BLaER1 (cell line): ENCODE data around the gene ZXDC.

Source experiments
- H3K27ac ChIP-seq: shearing (Covaris generic); formaldehyde crosslinking; 2 replicates; pipeline ENCODE4 v1.8.1; 2022
- H3K27me3 ChIP-seq: shearing (Covaris generic); formaldehyde crosslinking; 2 replicates; pipeline ENCODE4 v1.8.1; 2022
- H3K36me3 ChIP-seq: shearing (Covaris generic); formaldehyde crosslinking; 2 replicates; pipeline ENCODE4 v1.8.1; 2022
- H3K4me1 ChIP-seq: shearing (Covaris generic); formaldehyde crosslinking; 2 replicates; pipeline ENCODE4 v1.8.1; 2022
- H3K4me2 ChIP-seq: shearing (Covaris generic); formaldehyde crosslinking; 2 replicates; pipeline ENCODE4 v1.8.1; 2022
- H3K4me3 ChIP-seq: shearing (Covaris generic); formaldehyde crosslinking; 2 replicates; pipeline ENCODE4 v1.8.1; 2022
- H3K9ac ChIP-seq: shearing (Covaris generic); formaldehyde crosslinking; 2 replicates; pipeline ENCODE4 v1.8.1; 2022
- H3K9me3 ChIP-seq: shearing (Covaris generic); formaldehyde crosslinking; 2 replicates; pipeline ENCODE4 v1.8.1; 2022
- H4K20me1 ChIP-seq: shearing (Covaris generic); formaldehyde crosslinking; 2 replicates; pipeline ENCODE4 v1.8.1; 2022
- Cebpa-rat ChIP-seq: shearing (Covaris generic); IDR thresholded peaks from 2 replicates; pipeline ENCODE4 v1.8.1; 2022

ZXDC gene

DNA sequence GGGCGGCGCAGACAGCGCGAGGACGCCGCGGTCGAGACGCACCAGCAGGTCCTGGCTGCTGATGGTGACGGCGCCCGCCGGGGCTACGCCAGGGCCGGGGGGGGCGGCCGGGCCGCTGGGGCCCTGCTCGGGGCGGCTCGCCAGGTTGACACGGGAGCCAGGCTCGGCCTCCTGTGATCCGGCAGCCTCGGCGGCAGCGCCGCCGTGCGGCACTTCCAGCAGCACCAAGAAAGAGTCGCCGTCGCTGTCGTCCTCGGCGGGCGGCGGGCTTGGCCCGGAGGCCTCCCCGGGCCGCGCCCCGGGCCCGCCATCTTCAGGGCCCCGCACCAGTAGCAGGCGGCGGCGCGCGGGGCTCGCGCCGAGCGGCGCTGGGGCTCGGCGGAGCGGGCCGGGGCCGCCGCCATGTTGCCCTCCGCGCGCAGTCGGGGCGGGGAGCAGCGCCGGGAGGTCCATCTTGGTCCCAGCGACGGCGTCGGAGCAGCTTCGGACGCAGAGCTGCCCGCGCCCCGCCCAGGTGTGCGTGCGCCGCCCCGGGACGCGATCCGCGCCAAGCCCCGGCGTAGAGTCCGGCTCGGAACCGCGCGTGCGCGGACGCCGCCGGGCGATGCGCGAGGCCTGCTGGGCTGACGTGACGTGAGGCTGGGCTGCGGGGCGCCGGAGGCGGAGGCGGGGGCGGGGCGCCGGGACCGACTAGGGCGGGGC is at the start of gene ZXDC:
Gene ZXDC (minus strand): TSS at position 479 of the 702 bp plus-strand sequence. CDS start 26 bp downstream, at position 453.
- peaks cover 43% of the 10 kb centered on the region for H3K4me1 ChIP-seq
- H4K20me1 ChIP-seq = peaks cover 49% of the 10 kb centered on the region
- H3K4me2 ChIP-seq = peak within 1 kb of the TSS; percentile 99
- no peaks in the 10 kb centered on the region for H3K9me3 ChIP-seq
- H3K27ac ChIP-seq = peak within 1 kb of the TSS; percentile 97
- peaks cover 21% of the 10 kb centered on the region for H3K36me3 ChIP-seq
- H3K27me3 ChIP-seq = no peaks in the 10 kb centered on the region
- H3K4me3 ChIP-seq = peak within 1 kb of the TSS; percentile 89
- no peak for TF ChIP-seq Cebpa-rat
- H3K9ac ChIP-seq = peak within 1 kb of the TSS; percentile 95

GRCh38 chr3:126525091-126525852 is 49.6 kb upstream of the ZXDC start:
- Histone ChIP-seq H3K27ac (no peak overlapping the region), H3K9ac (no peak overlapping the region), H3K27me3 (peaks cover 39% of the 10 kb centered on the region), H3K9me3 (no peaks in the 10 kb centered on the region), H4K20me1 (peaks cover 18% of the 10 kb centered on the region; the same call in 1 of the 2 replicates), H3K4me1 (peaks cover 47% of the 10 kb centered on the region), H3K36me3 (no peaks in the 10 kb centered on the region), H3K4me2 (no peak overlapping the region), H3K4me3 (no peak overlapping the region)
- TF ChIP-seq Cebpa-rat = no peak

DNA sequence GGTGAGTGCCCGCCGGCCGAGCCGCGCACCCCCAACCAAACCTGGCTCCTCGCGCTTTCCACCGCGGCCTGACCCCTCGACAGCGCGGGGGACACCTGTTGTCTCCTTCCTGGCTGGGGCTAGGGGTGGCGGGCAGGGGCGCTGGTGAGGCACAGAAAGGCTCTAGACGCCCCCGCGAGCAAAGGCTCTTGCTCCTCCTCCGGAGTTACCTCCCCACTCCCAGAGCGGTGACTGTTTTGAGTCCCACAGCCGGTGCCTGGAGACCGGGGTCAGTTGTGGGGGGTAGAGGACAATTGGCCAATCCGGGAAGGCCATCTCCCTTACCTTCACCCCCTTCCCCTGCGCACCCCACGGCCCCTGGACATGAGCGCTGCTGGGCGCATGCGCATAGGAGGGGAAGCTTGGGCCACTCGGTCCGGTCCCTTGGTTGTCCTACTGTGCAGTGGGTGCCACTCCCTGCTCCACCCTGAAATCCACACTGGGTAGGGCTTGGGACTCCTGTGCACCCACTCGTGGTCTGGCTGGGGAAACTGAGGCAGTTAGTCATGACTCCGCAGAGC is 48.8 kb upstream of the ZXDC start:
- Histone ChIP-seq H3K4me1 (peaks cover 42% of the 10 kb centered on the region), H3K9me3 (no peaks in the 10 kb centered on the region), H4K20me1 (peaks cover 13% of the 10 kb centered on the region; the same call in 1 of the 2 replicates), H3K27me3 (peaks cover 39% of the 10 kb centered on the region), H3K4me3 (no peak overlapping the region), H3K27ac (no peak overlapping the region), H3K4me2 (peak overlapping the region; percentile 17; the same call in 1 of the 2 replicates), H3K36me3 (no peaks in the 10 kb centered on the region), H3K9ac (no peak overlapping the region)
- TF ChIP-seq Cebpa-rat = no peak

DNA sequence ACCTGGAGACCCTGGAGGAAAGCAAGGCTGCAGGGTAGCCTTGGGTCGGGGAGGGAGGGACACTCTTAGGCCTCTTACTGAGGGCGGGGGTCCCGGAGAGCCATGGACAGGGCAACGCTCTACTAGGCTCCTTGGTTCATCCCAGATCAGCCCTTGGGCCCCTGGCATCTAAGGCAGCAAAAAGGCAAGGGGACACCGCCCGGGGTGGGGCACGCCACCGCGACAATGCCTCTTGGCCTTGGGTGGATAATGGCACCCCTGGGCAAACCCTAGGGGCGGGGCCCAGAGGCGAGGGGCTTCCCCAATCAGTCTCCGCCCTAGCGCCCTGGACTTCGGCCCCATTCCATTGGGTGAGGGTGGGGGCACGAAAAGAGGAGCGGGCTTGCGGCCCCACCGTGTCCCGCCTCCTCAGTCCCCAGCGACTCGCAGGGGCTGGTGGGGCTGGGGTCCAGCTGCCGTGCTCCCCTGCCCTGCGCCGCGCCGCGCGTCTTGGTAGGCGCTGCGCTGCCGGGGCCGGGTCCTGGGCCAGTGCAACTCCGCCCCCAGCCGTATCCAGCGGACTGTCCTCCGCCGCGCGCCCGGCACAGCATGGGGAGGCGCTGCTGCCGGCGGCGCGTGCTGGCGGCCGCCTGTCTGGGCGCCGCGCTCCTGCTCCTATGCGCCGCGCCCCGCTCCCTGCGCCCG is 48.2 kb upstream of the ZXDC start, which contains the start of gene CHST13:
Gene CHST13 (plus strand): TSS at position 411 of the 684 bp plus-strand sequence. CDS start 178 bp downstream, at position 589.
- peaks cover 42% of the 10 kb centered on the region for H3K4me1 ChIP-seq
- H3K9me3 ChIP-seq = no peaks in the 10 kb centered on the region
- TF ChIP-seq Cebpa-rat = no peak
- no peak within 1 kb of the TSS for H3K27ac ChIP-seq
- no peak within 1 kb of the TSS for H3K4me3 ChIP-seq
- H3K4me2 ChIP-seq = peak within 1 kb of the TSS; percentile 17; the same call in 1 of the 2 replicates
- H4K20me1 ChIP-seq = peaks cover 13% of the 10 kb centered on the region; the same call in 1 of the 2 replicates
- H3K9ac ChIP-seq = no peak within 1 kb of the TSS
- no peaks in the 10 kb centered on the region for H3K36me3 ChIP-seq
- peaks cover 39% of the 10 kb centered on the region for H3K27me3 ChIP-seq

DNA sequence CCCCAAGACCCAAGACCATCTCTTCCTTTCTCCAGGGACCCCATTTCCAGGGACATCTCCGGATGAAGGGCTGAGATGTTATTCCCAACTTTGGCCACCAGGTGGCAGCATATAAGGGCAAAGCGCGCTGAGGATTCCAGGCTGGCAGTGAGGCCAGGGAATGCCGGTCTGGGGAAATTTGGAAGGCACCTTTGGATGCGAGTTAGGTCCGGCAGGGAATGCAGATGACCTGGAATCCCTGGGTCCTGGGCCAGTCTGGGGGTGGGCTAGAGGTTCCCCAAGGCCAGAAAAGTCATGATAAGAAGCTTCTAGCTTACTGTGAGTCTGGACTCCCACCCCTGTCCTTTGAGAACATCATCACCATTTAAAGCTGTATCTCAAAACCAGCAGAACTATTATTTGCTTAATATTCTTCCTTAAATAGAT is 46.7 kb upstream of the ZXDC start:
- Histone ChIP-seq H3K4me2 (no peak overlapping the region), H3K27me3 (peaks cover 39% of the 10 kb centered on the region), H3K9ac (no peak overlapping the region), H3K9me3 (no peaks in the 10 kb centered on the region), H3K27ac (no peak overlapping the region), H3K4me3 (no peak overlapping the region), H3K4me1 (peaks cover 42% of the 10 kb centered on the region), H4K20me1 (peaks cover 13% of the 10 kb centered on the region; the same call in 1 of the 2 replicates), H3K36me3 (no peaks in the 10 kb centered on the region)
- TF ChIP-seq Cebpa-rat = no peak

DNA sequence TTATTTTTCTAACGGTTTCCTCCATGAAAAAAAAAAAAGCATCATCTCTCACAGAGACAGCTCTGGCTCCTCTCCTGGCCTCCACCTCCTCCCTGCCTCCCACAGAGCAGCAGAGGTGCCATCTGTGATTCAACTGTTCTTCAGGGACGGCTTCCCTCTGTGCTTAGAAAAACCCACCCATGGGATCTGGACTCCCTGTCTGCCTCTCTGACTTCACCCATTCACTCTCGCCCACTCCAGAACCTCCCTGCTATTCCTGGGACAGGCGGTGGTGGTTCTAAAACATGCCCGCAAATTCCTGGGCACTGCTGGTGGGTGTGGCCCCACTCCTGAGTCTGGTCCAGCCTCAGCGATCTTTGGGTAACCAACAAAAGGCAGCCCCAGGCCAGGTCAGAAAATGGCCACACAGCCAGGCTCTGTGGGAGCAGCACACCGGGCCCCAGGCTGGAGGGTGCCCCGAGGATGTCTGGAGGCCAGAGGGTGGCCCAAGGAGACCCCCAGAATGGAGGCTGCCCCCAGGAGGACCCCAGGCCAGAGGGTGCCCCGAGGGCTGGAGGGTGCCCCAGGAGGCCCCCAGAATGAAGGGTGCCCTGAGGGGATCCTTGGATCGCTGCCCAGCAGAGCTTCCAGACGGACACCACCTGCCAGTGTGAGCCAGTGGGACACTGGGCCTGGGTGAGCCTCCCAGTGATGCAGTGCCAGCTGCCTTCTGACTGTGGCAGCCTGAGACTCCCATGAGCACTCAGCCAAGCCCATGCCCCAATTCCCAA is 45.6 kb upstream of the ZXDC start:
- no peak for TF ChIP-seq Cebpa-rat
- Histone ChIP-seq H3K27ac (no peak overlapping the region), H3K4me3 (no peak overlapping the region), H3K27me3 (peaks cover 39% of the 10 kb centered on the region), H3K9me3 (no peaks in the 10 kb centered on the region), H4K20me1 (peaks cover 12% of the 10 kb centered on the region; the same call in 1 of the 2 replicates), H3K36me3 (no peaks in the 10 kb centered on the region), H3K4me1 (peaks cover 37% of the 10 kb centered on the region), H3K4me2 (no peak overlapping the region), H3K9ac (no peak overlapping the region)

GRCh38 chr3:126519506-126520455 is 44.1 kb upstream of the ZXDC start:
- H3K4me1 ChIP-seq = peaks cover 31% of the 10 kb centered on the region
- H3K36me3 ChIP-seq = no peaks in the 10 kb centered on the region
- H3K9ac ChIP-seq = no peak overlapping the region
- no peaks in the 10 kb centered on the region for H3K9me3 ChIP-seq
- H3K27me3 ChIP-seq = peaks cover 24% of the 10 kb centered on the region
- H3K27ac ChIP-seq = no peak overlapping the region
- no peak for TF ChIP-seq Cebpa-rat
- H3K4me3 ChIP-seq = no peak overlapping the region
- peak overlapping the region; percentile 73 for H3K4me2 ChIP-seq
- peaks cover 5% of the 10 kb centered on the region; the same call in 1 of the 2 replicates for H4K20me1 ChIP-seq

- H3K9ac ChIP-seq = no peak overlapping the region
- peak overlapping the region; percentile 73 for H3K4me2 ChIP-seq
- peaks cover 14% of the 10 kb centered on the region for H3K27me3 ChIP-seq
- peaks cover 26% of the 10 kb centered on the region for H3K4me1 ChIP-seq
- TF ChIP-seq Cebpa-rat = no peak
- H4K20me1 ChIP-seq = peaks cover under 1% of the 10 kb centered on the region; the same call in 1 of the 2 replicates
- no peak overlapping the region for H3K27ac ChIP-seq
- no peaks in the 10 kb centered on the region for H3K9me3 ChIP-seq
- H3K36me3 ChIP-seq = no peaks in the 10 kb centered on the region
- no peak overlapping the region for H3K4me3 ChIP-seq
These were observed 43.1 kb upstream of the ZXDC start for GRCh38 chr3:126518779-126519177.
